ENCODE measurements around the gene AP1S1.
"Not testable (repeated sequence)": the region's sequence is repeated elsewhere in the genome, so short reads cannot be mapped to it uniquely, and the experiment has no call there.

AP1S1 gene

GRCh38 chr7:101202603-101202918, 48.3 kb downstream of the AP1S1 start:
- no peak for DNase-seq

- DNase-seq, result not testable (repeated sequence)
Measured at GRCh38 chr7:101203740-101204738, 49.8 kb downstream of the AP1S1 start.

DNA sequence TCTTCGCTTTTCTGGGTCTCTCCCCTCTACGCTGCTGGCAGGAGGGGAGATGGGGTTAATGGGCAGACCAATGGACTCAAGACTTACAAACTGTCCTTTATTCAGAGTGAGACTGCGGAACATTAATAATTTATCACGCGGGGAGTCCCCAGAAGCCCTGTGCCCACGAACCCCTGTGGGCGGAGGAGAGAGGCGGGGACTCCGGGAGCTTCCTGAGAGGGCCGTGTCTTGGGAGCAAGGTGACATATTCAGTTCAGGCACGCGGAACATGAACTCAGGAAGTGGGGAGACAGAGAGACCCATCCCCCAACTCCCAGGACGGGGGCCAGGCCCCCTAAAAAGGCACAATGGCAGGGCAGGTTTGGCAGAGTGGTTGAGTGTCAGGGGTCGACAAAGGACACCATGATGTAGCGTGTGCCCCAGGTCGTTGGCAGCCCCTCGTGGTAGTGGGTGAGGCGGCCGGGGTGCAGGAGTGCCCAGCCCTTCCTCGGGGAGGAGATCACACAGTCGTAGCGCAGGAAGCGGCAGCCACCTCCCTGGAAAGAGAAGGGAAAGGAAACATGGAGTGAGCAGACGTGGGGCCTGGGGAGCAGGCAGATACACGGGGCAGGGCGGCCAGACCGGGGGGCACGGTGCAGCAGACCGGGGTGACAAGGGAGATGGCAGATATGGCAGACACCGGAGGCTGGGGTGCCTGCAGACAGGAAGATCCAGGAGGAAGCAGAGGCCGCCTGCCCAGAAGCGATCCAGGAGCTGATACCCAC, 51.8 kb downstream of the AP1S1 start:
- DNase-seq, result no peak

DNA sequence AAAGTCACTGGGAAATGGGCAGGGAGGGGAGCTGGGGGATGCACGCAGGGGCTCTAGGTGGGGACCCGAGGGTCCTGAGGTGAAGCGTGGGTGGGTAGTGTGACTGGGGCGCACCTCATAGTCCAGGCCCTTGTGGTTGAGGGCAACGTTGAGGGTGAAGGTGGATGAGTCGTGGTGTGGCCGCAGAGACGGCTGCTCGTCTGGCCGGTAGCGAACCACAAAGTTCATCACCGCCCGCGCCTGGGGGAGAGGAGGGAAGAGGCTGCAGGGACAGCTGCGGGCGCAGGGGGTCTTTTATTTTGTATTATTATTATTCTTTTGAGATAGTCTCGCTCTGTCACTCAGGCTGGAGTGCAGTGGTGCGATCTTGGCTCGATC, 52.4 kb downstream of the AP1S1 start:
- DNase-seq, result no peak

DNA sequence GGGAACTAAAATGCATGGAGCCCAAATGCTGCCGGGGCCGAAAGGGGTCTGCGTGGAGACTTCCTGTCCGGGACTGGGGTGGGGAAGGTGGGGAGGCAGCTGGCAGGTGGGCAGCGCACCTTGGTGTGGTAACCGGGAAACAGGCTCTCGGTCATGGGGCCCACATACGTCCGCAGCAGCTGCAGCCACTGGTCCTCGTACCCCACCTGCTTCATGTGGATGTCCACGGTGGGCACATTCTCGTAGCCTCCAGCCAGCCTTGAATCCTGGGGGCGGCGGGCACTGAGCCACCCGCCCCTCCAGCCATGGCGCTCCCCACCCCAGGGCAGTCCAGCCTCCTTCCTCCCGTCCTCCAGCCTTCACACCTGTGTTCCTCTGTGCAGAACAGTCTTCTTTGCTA, 53.2 kb downstream of the AP1S1 start:
- no peak for DNase-seq

- DNase-seq, result no peak
Measured at GRCh38 chr7:101208794-101209193, 54.5 kb downstream of the AP1S1 start.

- DNase-seq, result no peak
Measured at GRCh38 chr7:101210143-101210542, 55.9 kb downstream of the AP1S1 start.

Measured in DMS 273 treated with DMSO at 0.1 percent for 48 hours (cell line).